HEK293 (cell line): ENCODE results near the gene BCDIN3D.
A peak's percentile ranks its signal among the peaks of the same experiment; 100 is the strongest.
"Not testable (repeated sequence)": the region's sequence is repeated elsewhere in the genome, so short reads cannot be mapped to it uniquely, and the experiment has no call there.

Source experiments
- CTCF ChIA-PET: fragments of 350-600 bp; formaldehyde crosslinking; extraction: SDS; loops from one replicate; lab custom pipeline; 2021; ENCODE audit warnings: antibody characterized with exemption; lab: Yijun Ruan, JAX
- POLR2A ChIA-PET: fragments of 300-600 bp; formaldehyde crosslinking; extraction: SDS; loops from one replicate; lab custom pipeline; 2020; ENCODE audit warnings: antibody characterized with exemption, inconsistent platforms; lab: Yijun Ruan, JAX
- H3K27ac ChIP-seq: fragments of 200-500 bp; sonication (Bioruptor generic); 2 replicates; pipeline ENCODE4 v1.5.1; 2014; ENCODE audit warnings: low read depth, low read length, control low read depth, inconsistent platforms; ENCODE audit errors: extremely low read depth
- H3K36me3 ChIP-seq, 2 experiments: fragments of 200-500 bp in 1 of 2; sonication (Bioruptor generic) in 1 of 2; 1 replicate in 1 of 2; 2 replicates in 1 of 2; pipeline ENCODE4 v1.5.1; 2014 to 2017; ENCODE audit warnings: inconsistent platforms in 2 of 2, low read length in 2 of 2; ENCODE audit not compliant: control insufficient read depth in 2 of 2, insufficient read depth in 1 of 2
- H3K4me1 ChIP-seq: fragments of 200-500 bp; sonication (Bioruptor generic); 2 replicates; pipeline ENCODE4 v1.5.1; 2014; ENCODE audit warnings: mild to moderate bottlenecking, low read length, inconsistent platforms; ENCODE audit not compliant: control insufficient read depth, insufficient read depth
- H3K4me3 ChIP-seq: 2 replicates; pipeline ENCODE4 v1.5.1; 2011; ENCODE audit warnings: low read depth, mild to moderate bottlenecking, control low read depth, low read length, moderate library complexity
- H3K9me3 ChIP-seq: fragments of 200-500 bp; sonication (Bioruptor generic); 2 replicates; pipeline ENCODE4 v1.5.1; 2014; ENCODE audit warnings: low read depth, low read length, inconsistent platforms; ENCODE audit not compliant: control insufficient read depth, insufficient read depth
- BCL11A ChIP-seq: fragments of 450-650 bp; formaldehyde crosslinking; IDR thresholded peaks from 2 replicates; pipeline ENCODE4 v1.5.1; 2016; ENCODE audit warnings: low read depth, missing biosample characterization, missing genetic modification characterization
- GLIS1 ChIP-seq: fragments of 450-650 bp; formaldehyde crosslinking; IDR thresholded peaks from 2 replicates; pipeline ENCODE4 v1.5.1; 2016; ENCODE audit warnings: missing biosample characterization, missing genetic modification characterization
- HOXA7 ChIP-seq: sonication (generic); formaldehyde crosslinking; IDR thresholded peaks from 2 replicates; pipeline ENCODE4 v1.8.1; 2022; ENCODE audit warnings: missing genetic modification reagents, borderline replicate concordance
- ZBTB20 ChIP-seq: fragments of 450-650 bp; formaldehyde crosslinking; IDR thresholded peaks from 2 replicates; pipeline ENCODE4 v1.5.1; 2016; ENCODE audit warnings: missing biosample characterization, missing genetic modification characterization
- ZBTB48 ChIP-seq: fragments of 450-650 bp; formaldehyde crosslinking; IDR thresholded peaks from 2 replicates; pipeline ENCODE4 v1.5.1; 2016; ENCODE audit warnings: missing biosample characterization, missing genetic modification characterization
- ZIC2 ChIP-seq: fragments of 450-650 bp; formaldehyde crosslinking; IDR thresholded peaks from 2 replicates; pipeline ENCODE4 v1.5.1; 2016; ENCODE audit warnings: missing biosample characterization, missing genetic modification characterization
- ZNF133 ChIP-seq: fragments of 450-650 bp; formaldehyde crosslinking; IDR thresholded peaks from 2 replicates; pipeline ENCODE4 v1.5.1; 2016; ENCODE audit warnings: missing biosample characterization, missing genetic modification characterization
- ZNF174 ChIP-seq: fragments of 450-650 bp; formaldehyde crosslinking; IDR thresholded peaks from 2 replicates; pipeline ENCODE4 v1.5.0; 2017; ENCODE audit warnings: missing biosample characterization, mild to moderate bottlenecking, missing genetic modification characterization
- ZNF211 ChIP-seq: fragments of 450-650 bp; formaldehyde crosslinking; IDR thresholded peaks from 2 replicates; pipeline ENCODE4 v1.5.1; 2016; ENCODE audit warnings: low read depth, missing biosample characterization, missing genetic modification characterization
- ZNF664 ChIP-seq: fragments of 450-650 bp; formaldehyde crosslinking; IDR thresholded peaks from 2 replicates; pipeline ENCODE4 v1.5.1; 2016; ENCODE audit warnings: missing biosample characterization, missing genetic modification characterization
- TF ChIP-seq, protein P1 (sequence below): fragments of 450-650 bp; formaldehyde crosslinking; IDR thresholded peaks from 2 replicates; pipeline ENCODE4 v1.5.1; 2016; ENCODE audit warnings: missing biosample characterization, missing genetic modification characterization, low read depth

The BCDIN3D gene

GRCh38 chr12:49873361-49873934 lies 30.5 kb upstream of the BCDIN3D start (continued):
- TF ChIP-seq, protein P1, sequence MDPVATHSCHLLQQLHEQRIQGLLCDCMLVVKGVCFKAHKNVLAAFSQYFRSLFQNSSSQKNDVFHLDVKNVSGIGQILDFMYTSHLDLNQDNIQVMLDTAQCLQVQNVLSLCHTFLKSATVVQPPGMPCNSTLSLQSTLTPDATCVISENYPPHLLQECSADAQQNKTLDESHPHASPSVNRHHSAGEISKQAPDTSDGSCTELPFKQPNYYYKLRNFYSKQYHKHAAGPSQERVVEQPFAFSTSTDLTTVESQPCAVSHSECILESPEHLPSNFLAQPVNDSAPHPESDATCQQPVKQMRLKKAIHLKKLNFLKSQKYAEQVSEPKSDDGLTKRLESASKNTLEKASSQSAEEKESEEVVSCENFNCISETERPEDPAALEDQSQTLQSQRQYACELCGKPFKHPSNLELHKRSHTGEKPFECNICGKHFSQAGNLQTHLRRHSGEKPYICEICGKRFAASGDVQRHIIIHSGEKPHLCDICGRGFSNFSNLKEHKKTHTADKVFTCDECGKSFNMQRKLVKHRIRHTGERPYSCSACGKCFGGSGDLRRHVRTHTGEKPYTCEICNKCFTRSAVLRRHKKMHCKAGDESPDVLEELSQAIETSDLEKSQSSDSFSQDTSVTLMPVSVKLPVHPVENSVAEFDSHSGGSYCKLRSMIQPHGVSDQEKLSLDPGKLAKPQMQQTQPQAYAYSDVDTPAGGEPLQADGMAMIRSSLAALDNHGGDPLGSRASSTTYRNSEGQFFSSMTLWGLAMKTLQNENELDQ (tag by site-specific recombination) = no peak
- TF ChIP-seq, all 188 proteins: peak for 4

DNA sequence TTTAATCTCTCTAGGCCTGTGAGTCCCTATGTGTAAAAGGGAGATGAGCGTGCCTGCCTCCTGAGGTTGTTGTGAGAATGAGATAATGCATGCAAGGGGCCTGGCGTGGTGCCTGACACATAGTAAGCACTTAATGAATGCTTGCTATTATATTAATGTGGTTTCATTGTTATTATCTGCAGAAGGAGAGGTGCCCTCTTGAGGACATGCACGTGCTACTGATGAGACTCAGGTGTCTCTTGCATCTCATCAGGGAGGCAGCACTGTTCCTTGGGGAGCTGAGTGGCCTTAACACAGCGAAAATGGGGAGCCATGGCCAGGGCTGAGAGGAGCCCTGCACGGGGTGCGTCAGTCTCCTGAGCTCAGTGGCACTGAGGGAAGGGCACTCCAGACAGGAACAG lies 29.9 kb upstream of the BCDIN3D start:
- no peak overlapping the region for H3K4me3 ChIP-seq

DNA sequence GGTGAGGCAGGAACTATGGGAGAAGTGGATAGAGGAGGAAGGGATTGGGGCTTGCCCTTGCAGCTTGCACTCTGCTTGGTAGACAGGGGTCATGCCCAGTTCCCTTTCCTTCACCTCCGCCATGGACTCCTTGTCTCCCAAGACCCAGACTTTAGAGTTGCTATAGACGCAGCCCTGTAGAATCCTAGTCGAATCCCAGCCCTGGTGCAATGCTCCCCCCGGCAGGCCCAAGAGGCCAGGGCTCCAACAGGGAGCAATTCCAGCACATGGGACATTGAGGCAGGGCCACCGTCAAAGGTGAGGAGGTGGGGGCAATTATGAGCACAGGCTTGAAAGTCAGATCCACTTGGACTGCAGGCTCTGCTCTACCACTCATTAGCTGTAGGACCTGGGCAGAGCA lies 29.5 kb upstream of the BCDIN3D start:
- Histone ChIP-seq H3K4me1 (peaks cover 14% of the 10 kb centered on the region), H3K36me3 (no peaks in the 10 kb centered on the region), H3K27ac (no peak overlapping the region), H3K9me3 (no peaks in the 10 kb centered on the region), H3K4me3 (no peak overlapping the region)
- no peak for TF ChIP-seq ZBTB48 (tag by site-specific recombination)
- ChIA-PET POLR2A (no interaction called here), CTCF (interaction anchor here (0.5 to 1.8 kb wide), 4 partner anchors 73 to 260 kb away, joined by 3 to 9 read pairs (median 5); no protein-coding TSS in a partner anchor)

More for the DNA sequence above, 29.9 kb upstream of the BCDIN3D start:
- Histone ChIP-seq H3K4me1 (peaks cover 12% of the 10 kb centered on the region), H3K27ac (no peak overlapping the region), H3K36me3 (no peaks in the 10 kb centered on the region), H3K9me3 (no peaks in the 10 kb centered on the region)
- POLR2A ChIA-PET = no interaction called here
- TF ChIP-seq GLIS1 (tag by site-specific recombination) = peak; percentile 71
- no peak for TF ChIP-seq ZNF211 (tag by site-specific recombination)
- no peak for TF ChIP-seq ZNF174
- CTCF ChIA-PET = interaction anchor here (0.5 to 1.8 kb wide), 3 partner anchors 73 to 260 kb away, joined by 3 to 9 read pairs (median 4); no protein-coding TSS in a partner anchor

DNA sequence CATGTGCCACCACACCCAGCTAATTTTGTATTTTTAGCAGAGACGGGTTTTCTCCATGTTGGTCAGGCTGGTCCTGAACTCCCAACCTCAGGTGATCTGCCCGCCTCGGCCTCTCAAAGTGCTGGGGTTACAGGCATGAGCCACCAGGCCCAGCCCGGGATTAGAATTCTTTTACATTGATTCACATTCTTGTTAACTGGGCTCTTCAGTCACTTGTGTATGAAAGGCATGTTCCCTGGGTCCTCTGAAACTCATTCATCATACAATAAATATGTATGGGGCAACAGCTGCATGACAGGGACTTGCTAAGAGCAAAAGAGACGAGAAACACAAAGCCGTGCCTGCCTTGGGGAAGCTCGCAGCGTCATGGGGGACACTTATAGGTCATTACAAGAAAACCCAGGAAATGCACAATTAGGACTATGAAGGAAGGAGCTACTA lies 28.9 kb upstream of the BCDIN3D start:
- CTCF ChIA-PET = interaction anchor here (0.7 to 1.8 kb wide), 4 partner anchors 22 to 199 kb away, joined by 3 to 9 read pairs (median 5); no protein-coding TSS in a partner anchor
- H3K27ac ChIP-seq, H3K36me3 ChIP-seq, H3K4me3 ChIP-seq, H3K9me3 ChIP-seq, POLR2A ChIA-PET: not testable (repeated sequence)
- peaks cover 14% of the 10 kb centered on the region for H3K4me1 ChIP-seq

DNA sequence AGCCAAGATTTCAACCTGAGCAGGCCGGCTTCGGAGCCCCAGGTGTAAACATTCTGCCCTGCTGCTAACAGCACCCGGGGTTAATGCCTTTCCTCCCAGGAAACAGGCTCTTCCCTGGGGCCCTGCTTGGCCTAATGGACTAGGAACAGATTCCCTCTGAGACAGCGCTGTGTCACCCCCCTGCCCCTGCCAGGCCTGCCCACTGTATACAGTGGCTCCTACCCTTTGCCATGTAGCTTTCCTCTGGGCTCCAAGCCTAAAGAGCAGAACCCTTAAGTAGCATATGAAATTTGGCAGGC lies 28.3 kb upstream of the BCDIN3D start:
- Histone ChIP-seq H3K27ac (no peak overlapping the region), H3K4me3 (no peak overlapping the region), H3K9me3 (no peaks in the 10 kb centered on the region), H3K4me1 (peaks cover 14% of the 10 kb centered on the region), H3K36me3 (no peaks in the 10 kb centered on the region)
- ChIA-PET POLR2A (no interaction called here), CTCF (interaction anchor here (0.5 to 6.1 kb wide), 5 partner anchors 23 to 96 kb away, joined by 3 to 76 read pairs (median 4); no protein-coding TSS in a partner anchor)
- no peak for TF ChIP-seq HOXA7 (CRISPR knock-in tag)
- peak; percentile 67 for TF ChIP-seq ZBTB20 (tag by site-specific recombination)
- TF ChIP-seq ZIC2 (tag by site-specific recombination) = peak; percentile 69

DNA sequence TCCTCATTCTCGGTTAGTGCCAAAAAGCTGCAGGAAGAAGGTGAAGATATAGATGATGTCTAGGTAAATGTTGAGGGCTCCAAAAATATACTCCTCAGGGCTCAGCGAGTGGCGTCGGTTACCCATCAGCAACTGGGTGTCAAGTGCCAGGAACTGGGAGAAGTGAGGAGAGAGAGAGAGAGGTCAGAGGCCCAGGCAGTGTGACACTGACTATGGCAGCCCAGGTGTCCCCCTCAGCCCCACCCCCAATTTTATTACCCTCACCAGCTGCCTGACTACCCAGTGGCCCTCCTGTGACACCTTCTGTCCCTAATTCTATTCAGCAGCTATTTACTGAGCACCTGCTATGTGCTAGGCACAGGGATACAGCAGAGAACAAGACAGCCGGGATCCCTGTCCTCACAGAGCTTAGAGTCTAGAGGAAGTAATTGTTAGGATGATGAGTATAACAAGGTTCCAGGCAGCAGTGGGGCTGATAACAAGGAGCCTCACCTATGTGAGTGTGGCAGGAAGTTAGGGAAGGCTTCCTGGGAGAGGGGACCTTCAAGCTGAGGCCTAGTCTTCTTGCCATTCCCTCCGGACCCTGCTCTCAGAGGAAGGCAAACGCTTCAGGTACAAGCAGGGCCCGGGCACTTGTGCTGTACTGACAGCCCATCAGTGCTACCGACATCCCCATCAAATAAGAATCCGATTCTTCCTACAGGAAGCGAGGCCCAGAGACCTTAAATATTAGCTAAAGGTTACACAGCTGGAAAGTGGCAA lies 27.8 kb upstream of the BCDIN3D start:
- H3K4me1 ChIP-seq = peaks cover 14% of the 10 kb centered on the region
- no peak overlapping the region for H3K4me3 ChIP-seq
- no peak overlapping the region for H3K27ac ChIP-seq
- TF ChIP-seq ZNF133 (tag by site-specific recombination) (no peak), ZNF664 (tag by site-specific recombination) (peak; percentile 61), BCL11A (tag by site-specific recombination) (no peak)
- ChIA-PET CTCF (interaction anchor here (0.5 to 6.1 kb wide), 8 partner anchors 16 to 96 kb away, joined by 3 to 76 read pairs (median 4); no protein-coding TSS in a partner anchor), POLR2A (interaction anchor here (1.5 kb wide), 1 partner anchor 27 kb away, joined by 4 read pairs; the partner anchor contains the start of gene BCDIN3D)
- no peaks in the 10 kb centered on the region for H3K36me3 ChIP-seq
- no peaks in the 10 kb centered on the region for H3K9me3 ChIP-seq
